HG03439 (cell line): ENCODE measurements around the gene CCDC169.

Experiments
- ATAC-seq: cut with Tn5 transposase; IDR thresholded peaks from one replicate; pipeline ENCODE4 v1.9.1; 2021; ENCODE audit warnings: mild to moderate bottlenecking, moderate library complexity; ENCODE audit not compliant: unreplicated experiment

Gene CCDC169

GRCh38 chr13:36248700-36249099, 48.9 kb downstream of the CCDC169 start:
- ATAC-seq, result no peak

GRCh38 chr13:36244990-36245389, 52.6 kb downstream of the CCDC169 start:
- ATAC-seq, result no peak

GRCh38 chr13:36244073-36244472, 53.5 kb downstream of the CCDC169 start:
- no peak for ATAC-seq

GRCh38 chr13:36242761-36243160, 54.9 kb downstream of the CCDC169 start:
- ATAC-seq, result no peak

GRCh38 chr13:36231236-36231635, 66.4 kb downstream of the CCDC169 start:
- no peak for ATAC-seq

- no peak for ATAC-seq
Measured at GRCh38 chr13:36224730-36225129, 72.9 kb downstream of the CCDC169 start.

- ATAC-seq, result no peak
Measured at GRCh38 chr13:36219883-36220282, 77.7 kb downstream of the CCDC169 start.

GRCh38 chr13:36217456-36217855, 80.2 kb downstream of the CCDC169 start:
- no peak for ATAC-seq

- no peak for ATAC-seq
Measured at GRCh38 chr13:36214163-36214921, 83.3 kb downstream of the CCDC169 start, which contains the start of gene SOHLH2. Gene SOHLH2, minus strand, starts transcription at chr13:36214556. Its CDS starts 30 bp downstream, at chr13:36214526.

GRCh38 chr13:36212789-36213188, 84.8 kb downstream of the CCDC169 start:
- ATAC-seq, result no peak

- no peak for ATAC-seq
Measured at GRCh38 chr13:36211567-36211966, 86.0 kb downstream of the CCDC169 start.

- no peak for ATAC-seq
Measured at GRCh38 chr13:36210738-36211137, 86.9 kb downstream of the CCDC169 start.

- no peak for ATAC-seq
Measured at GRCh38 chr13:36207672-36208071, 89.9 kb downstream of the CCDC169 start.

- ATAC-seq, result no peak
Measured at GRCh38 chr13:36193151-36193855, 104.3 kb downstream of the CCDC169 start.

GRCh38 chr13:36192166-36192565, 105.4 kb downstream of the CCDC169 start:
- ATAC-seq, result no peak

- no peak for ATAC-seq
Measured at GRCh38 chr13:36190771-36191170, 106.8 kb downstream of the CCDC169 start.

GRCh38 chr13:36188441-36188840, 109.2 kb downstream of the CCDC169 start:
- no peak for ATAC-seq

- no peak for ATAC-seq
Measured at GRCh38 chr13:36183901-36184300, 113.7 kb downstream of the CCDC169 start.
